CD4-positive, CD25-positive, alpha-beta regulatory T cell (primary cell): ENCODE measurements around the gene CHCHD5. TPM values are rescaled to one million over a fixed set of nuclear protein-coding genes. Genes with fewer than 3 reads are reported as not detected.

Source experiments
- ATAC-seq, 2 donors: fragments of 150-1000 bp; cut with Tn5 transposase; one replicate each; pipeline ENCODE4 v1.10.0; 2021; ENCODE audit warnings: low read depth in 2 of 2, moderate number of reproducible peaks in 2 of 2, moderate library complexity in 1 of 2
- DNase-seq, 3 donors: peaks; one replicate each; pipeline versions ENCODE4 v3.0.0 to v3.0.0-alpha.2; 2012 to 2022; ENCODE audit warnings: mixed read lengths in 1 of 3
- H3K27ac ChIP-seq: one replicate; pipeline ENCODE4 v1.7.0; 2013; ENCODE audit warnings: mild to moderate bottlenecking, low read length; ENCODE audit not compliant: insufficient read depth, poor library complexity, severe bottlenecking
- H3K27me3 ChIP-seq: one replicate; pipeline ENCODE4 v1.7.0; 2013; ENCODE audit warnings: low read length; ENCODE audit not compliant: control insufficient read depth, insufficient read depth
- H3K36me3 ChIP-seq: one replicate; pipeline ENCODE4 v1.7.0; 2013; ENCODE audit warnings: mild to moderate bottlenecking, low read length, moderate library complexity; ENCODE audit not compliant: control insufficient read depth, insufficient read depth
- H3K4me1 ChIP-seq: 2 replicates; pipeline ENCODE4 v1.7.0; 2013; ENCODE audit warnings: mild to moderate bottlenecking, low read length; ENCODE audit not compliant: insufficient read depth, control insufficient read depth, poor library complexity, severe bottlenecking
- H3K4me3 ChIP-seq: one replicate; pipeline ENCODE4 v1.7.0; 2013; ENCODE audit warnings: low read depth, mild to moderate bottlenecking, low read length, moderate library complexity
- H3K9me3 ChIP-seq, 2 experiments: 1 replicate in 1 of 2; 2 replicates in 1 of 2; pipeline ENCODE4 v1.7.0; 2013; ENCODE audit warnings: low read length in 2 of 2, mild to moderate bottlenecking in 1 of 2, moderate library complexity in 1 of 2; ENCODE audit not compliant: control insufficient read depth in 2 of 2
- H3K27ac Mint-ChIP-seq, 3 donors: one replicate each; pipeline ENCODE4 v1.8.0; 2020 to 2022; ENCODE audit warnings: mild to moderate bottlenecking in 3 of 3, mixed read lengths in 3 of 3, moderate library complexity in 2 of 3
- H3K27me3 Mint-ChIP-seq: one replicate; pipeline ENCODE4 v1.8.0; 2022; ENCODE audit warnings: mild to moderate bottlenecking, mixed read lengths
- H3K36me3 Mint-ChIP-seq: one replicate; pipeline ENCODE4 v1.8.0; 2020; ENCODE audit warnings: mixed read lengths
- H3K4me1 Mint-ChIP-seq, 4 donors: one replicate each; pipeline ENCODE4 v1.8.0; 2020 to 2022; ENCODE audit warnings: mixed read lengths in 4 of 4, mild to moderate bottlenecking in 1 of 4
- H3K4me3 Mint-ChIP-seq, 4 donors: one replicate each; pipeline ENCODE4 v1.8.0; 2020 to 2022; ENCODE audit warnings: mild to moderate bottlenecking in 4 of 4, mixed read lengths in 4 of 4, moderate library complexity in 3 of 4
- H3K9me3 Mint-ChIP-seq, 7 donors: one replicate each; pipeline ENCODE4 v1.8.0; 2020 to 2022; ENCODE audit warnings: mixed read lengths in 7 of 7, mild to moderate bottlenecking in 3 of 7, moderate library complexity in 2 of 7
- polyA plus RNA-seq, 4 donors: library from polyadenylated mRNA; unstranded; fragments of 300-500 nt; fragmentation: Illumina TruSeq; gene quantifications; one replicate each; pipeline ENCODE4 v1.2.3, GENCODE V29; 2021
- total RNA-seq: library from RNA; stranded (reverse); gene quantifications from one replicate; pipeline ENCODE4 v1.2.3, GENCODE V29; 2022

Gene CHCHD5
- total and polyA plus RNA-seq, 5 donors from 2014 or later = 18.2 to 76.7 (median 63.9) TPM

GRCh38 chr2:112627060-112628040 is 42.9 kb downstream of the CHCHD5 start:
- Histone ChIP-seq H3K36me3 (no peaks in the 10 kb centered on the region), H3K9me3 (no peaks in the 10 kb centered on the region), H3K27me3 (no peaks in the 10 kb centered on the region), H3K27ac (no peak overlapping the region), H3K4me1 (peaks cover 58% of the 10 kb centered on the region), H3K4me3 (peak overlapping the region; percentile 72)
- Mint-ChIP-seq H3K4me1 (peaks cover 21 to 70% (median 47%) of the 10 kb centered on the region in 4 donors), H3K27me3 (no peaks in the 10 kb centered on the region), H3K36me3 (no peaks in the 10 kb centered on the region), H3K27ac (peak overlapping the region in 2 of 3 donors; percentile 67 to 71), H3K9me3 (no peaks in the 10 kb centered on the region), H3K4me3 (peak overlapping the region; percentile 58 to 78 (median 72))
- no peak for DNase-seq
- ATAC-seq = peak in 1 of 2 donors; percentile 9

- Histone ChIP-seq H3K4me3 (no peak overlapping the region), H3K9me3 (no peaks in the 10 kb centered on the region), H3K27me3 (no peaks in the 10 kb centered on the region), H3K27ac (no peak overlapping the region), H3K36me3 (no peaks in the 10 kb centered on the region), H3K4me1 (peaks cover 52% of the 10 kb centered on the region)
- Mint-ChIP-seq H3K4me3 (peak overlapping the region in 2 of 4 donors; percentile 57 to 73), H3K36me3 (no peaks in the 10 kb centered on the region), H3K9me3 (no peaks in the 10 kb centered on the region), H3K4me1 (peaks cover 18 to 76% (median 50%) of the 10 kb centered on the region in 4 donors), H3K27ac (peak overlapping the region in 1 of 3 donors; percentile 97), H3K27me3 (no peaks in the 10 kb centered on the region)
- DNase-seq (no peak), ATAC-seq (no peak)
Observed at GRCh38 chr2:112629224-112629623, 44.8 kb downstream of the CHCHD5 start.

- H3K27me3 Mint-ChIP-seq = no peaks in the 10 kb centered on the region
- Histone ChIP-seq H3K9me3 (no peaks in the 10 kb centered on the region), H3K27me3 (no peaks in the 10 kb centered on the region), H3K4me1 (peaks cover 46% of the 10 kb centered on the region), H3K36me3 (no peaks in the 10 kb centered on the region), H3K4me3 (peak overlapping the region; percentile 53), H3K27ac (no peak overlapping the region)
- no peak for DNase-seq
- no peaks in the 10 kb centered on the region for H3K9me3 Mint-ChIP-seq
- peak overlapping the region in 3 of 4 donors; percentile 57 to 73 (median 70) for H3K4me3 Mint-ChIP-seq
- H3K36me3 Mint-ChIP-seq = no peaks in the 10 kb centered on the region
- peak overlapping the region in 2 of 3 donors; percentile 93 to 97 for H3K27ac Mint-ChIP-seq
- no peak for ATAC-seq
- H3K4me1 Mint-ChIP-seq = peaks cover 12 to 76% (median 49%) of the 10 kb centered on the region in 4 donors
Observed at GRCh38 chr2:112629823-112630222, 45.4 kb downstream of the CHCHD5 start.

- no peaks in the 10 kb centered on the region for H3K36me3 ChIP-seq
- H3K27ac ChIP-seq = peak overlapping the region; percentile 65
- Mint-ChIP-seq H3K4me1 (peaks cover 12 to 76% (median 49%) of the 10 kb centered on the region in 4 donors), H3K4me3 (peak overlapping the region; percentile 52 to 92 (median 76)), H3K9me3 (no peaks in the 10 kb centered on the region), H3K27me3 (no peaks in the 10 kb centered on the region), H3K36me3 (no peaks in the 10 kb centered on the region), H3K27ac (peak overlapping the region; percentile 93 to 99 (median 97))
- ATAC-seq (no peak), DNase-seq (peak in 1 of 3 donors; percentile 40)
- no peaks in the 10 kb centered on the region for H3K27me3 ChIP-seq
- H3K9me3 ChIP-seq = no peaks in the 10 kb centered on the region
- peaks cover 42% of the 10 kb centered on the region for H3K4me1 ChIP-seq
- H3K4me3 ChIP-seq = peak overlapping the region; percentile 53
Observed at GRCh38 chr2:112630268-112630667, 45.9 kb downstream of the CHCHD5 start.

- H3K27ac ChIP-seq = no peak overlapping the region
Observed at GRCh38 chr2:112633708-112634107, 49.3 kb downstream of the CHCHD5 start.

GRCh38 chr2:112634153-112634873 is 49.9 kb downstream of the CHCHD5 start:
- Histone ChIP-seq H3K36me3 (no peaks in the 10 kb centered on the region), H3K4me3 (no peak overlapping the region), H3K9me3 (no peaks in the 10 kb centered on the region), H3K27ac (no peak overlapping the region), H3K4me1 (peaks cover 27% of the 10 kb centered on the region), H3K27me3 (no peaks in the 10 kb centered on the region)
- H3K36me3 Mint-ChIP-seq = no peaks in the 10 kb centered on the region
- ATAC-seq = no peak
- DNase-seq = no peak
- peaks cover 5 to 52% (median 39%) of the 10 kb centered on the region in 4 donors for H3K4me1 Mint-ChIP-seq
- peak overlapping the region; percentile 54 to 92 (median 71) for H3K27ac Mint-ChIP-seq
- H3K4me3 Mint-ChIP-seq = peak overlapping the region in 2 of 4 donors; percentile 4 to 22
- H3K27me3 Mint-ChIP-seq = peaks cover 5% of the 10 kb centered on the region
- no peaks in the 10 kb centered on the region for H3K9me3 Mint-ChIP-seq

More at GRCh38 chr2:112633708-112634107, 49.3 kb downstream of the CHCHD5 start:
- H3K4me3 ChIP-seq = no peak overlapping the region
- no peaks in the 10 kb centered on the region for H3K36me3 ChIP-seq
- Mint-ChIP-seq H3K36me3 (no peaks in the 10 kb centered on the region), H3K4me1 (peaks cover 5 to 53% (median 40%) of the 10 kb centered on the region in 4 donors), H3K27me3 (peaks cover 5% of the 10 kb centered on the region), H3K9me3 (no peaks in the 10 kb centered on the region), H3K4me3 (peak overlapping the region in 2 of 4 donors; percentile 22 to 44), H3K27ac (peak overlapping the region in 2 of 3 donors; percentile 54 to 71)
- H3K27me3 ChIP-seq = no peaks in the 10 kb centered on the region
- no peak for ATAC-seq
- no peak for DNase-seq
- H3K4me1 ChIP-seq = peaks cover 27% of the 10 kb centered on the region
- H3K9me3 ChIP-seq = no peaks in the 10 kb centered on the region

GRCh38 chr2:112634874-112635157 is 50.4 kb downstream of the CHCHD5 start:
- no peak overlapping the region for H3K4me3 ChIP-seq
- Mint-ChIP-seq H3K4me1 (peaks cover 5 to 47% (median 34%) of the 10 kb centered on the region in 4 donors), H3K36me3 (no peaks in the 10 kb centered on the region), H3K27me3 (peaks cover 5% of the 10 kb centered on the region), H3K27ac (peak overlapping the region; percentile 54 to 92 (median 71)), H3K4me3 (no peak overlapping the region), H3K9me3 (no peaks in the 10 kb centered on the region)
- H3K4me1 ChIP-seq = peaks cover 24% of the 10 kb centered on the region
- no peaks in the 10 kb centered on the region for H3K9me3 ChIP-seq
- H3K27me3 ChIP-seq = no peaks in the 10 kb centered on the region
- no peaks in the 10 kb centered on the region for H3K36me3 ChIP-seq
- ATAC-seq = no peak
- no peak for DNase-seq
- H3K27ac ChIP-seq = no peak overlapping the region
